Stimulated activated CD8-positive, alpha-beta memory T cell treated with anti-CD3 and anti-CD28 coated beads, Interleukin-12 subunit alpha, Interleukin-12 subunit beta, amount 100 ng/mL, for 24 hours (primary cell): ENCODE data around the gene NKX6-1.

ENCODE experiments used
- DNase-seq: peaks from one replicate; pipeline ENCODE4 v3.0.0-alpha.2; 2020; ENCODE audit errors: extremely low read depth

Gene NKX6-1

DNA sequence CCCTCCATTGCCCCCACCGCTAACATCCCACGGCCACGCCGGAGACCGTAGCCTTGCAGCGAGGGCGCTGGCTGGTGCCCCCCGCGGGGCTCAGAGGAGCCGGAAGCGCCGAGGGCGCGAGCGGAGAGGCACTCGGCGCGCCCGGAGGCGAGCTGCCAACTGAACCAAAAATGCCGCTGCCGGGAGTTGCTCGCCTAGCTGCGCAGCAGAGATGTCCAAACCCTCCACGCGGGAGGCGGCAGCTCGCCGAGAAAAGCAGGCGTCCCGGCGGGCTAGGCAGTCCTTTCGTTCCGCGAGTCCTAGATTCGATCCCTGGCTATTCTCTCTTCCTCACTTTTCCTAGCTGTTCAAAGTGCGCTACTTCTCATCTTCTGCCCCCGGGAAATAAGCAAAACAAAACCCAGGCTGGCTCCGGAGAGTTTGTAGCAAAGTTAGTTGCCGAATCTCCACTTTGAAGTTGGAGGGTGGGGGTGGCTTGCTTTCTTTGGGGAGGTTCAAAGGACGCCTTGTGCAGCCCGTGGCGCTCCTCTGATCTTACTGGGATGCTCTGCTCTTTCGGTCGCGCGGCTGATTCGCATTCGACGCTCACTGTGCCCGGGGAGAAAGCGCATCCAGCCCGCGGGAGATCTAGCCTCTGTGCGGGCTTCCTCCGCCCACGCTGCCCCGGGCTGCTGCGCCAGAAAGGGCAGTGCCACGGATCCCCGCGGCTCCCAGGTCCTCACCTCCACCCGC lies 723 bp downstream of the NKX6-1 start:
- no peak for DNase-seq

DNA sequence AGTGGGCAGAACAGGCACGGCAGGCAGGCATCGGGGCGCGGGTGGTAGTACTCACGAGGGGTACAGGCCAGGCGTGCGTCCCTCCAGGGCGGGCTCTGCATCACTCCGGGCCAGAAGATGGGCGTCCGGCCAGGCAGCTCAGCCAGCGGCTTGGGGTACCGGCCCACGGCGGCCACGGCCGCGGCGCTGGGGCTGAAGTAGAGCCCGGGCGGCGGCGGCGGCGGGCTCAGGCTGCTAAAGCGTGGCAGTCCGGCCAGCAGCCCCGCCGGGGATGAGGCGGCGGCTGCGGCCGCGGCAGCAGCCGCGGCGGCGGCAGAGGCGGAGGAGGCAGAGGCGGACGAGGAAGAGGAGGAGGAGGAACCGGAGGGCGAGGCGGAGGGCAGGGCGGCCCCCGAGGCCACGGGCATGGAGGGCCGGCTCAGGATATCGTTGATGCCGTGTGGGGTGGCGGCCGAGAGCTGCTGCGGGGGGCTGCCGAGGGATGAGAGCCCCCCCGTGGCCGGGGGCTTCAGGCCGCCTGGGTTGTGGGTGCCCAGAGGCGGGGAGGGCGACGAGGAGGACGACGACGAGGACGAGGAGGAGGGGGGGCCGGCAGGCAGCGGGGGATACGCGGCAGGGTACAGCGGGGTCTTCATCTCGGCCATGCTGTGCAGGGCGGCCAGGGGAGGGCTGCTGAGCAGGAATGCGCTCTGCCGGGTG lies 1.4 kb downstream of the NKX6-1 start:
- DNase-seq = no peak

- DNase-seq = no peak
Measured at GRCh38 chr4:84496706-84497503, 2.2 kb downstream of the NKX6-1 start.

DNA sequence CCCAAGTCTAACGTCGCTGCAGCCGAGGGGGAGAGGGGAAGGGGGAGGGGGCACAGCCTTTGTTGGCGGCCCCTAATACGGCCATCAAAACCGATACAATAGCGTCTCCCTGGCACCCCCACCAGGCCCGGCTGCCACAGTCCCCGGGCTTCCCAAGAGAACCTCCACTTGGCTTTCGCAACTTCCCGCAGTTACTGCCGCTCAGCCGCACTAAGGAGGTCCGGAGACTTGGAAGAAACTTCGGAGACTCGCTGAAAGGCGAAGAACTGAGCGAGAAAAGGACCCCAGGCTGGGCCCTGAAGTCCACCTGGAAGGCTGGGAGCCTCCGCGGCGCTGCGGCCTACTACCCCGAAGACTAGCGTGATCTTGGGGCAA lies 2.8 kb downstream of the NKX6-1 start:
- no peak for DNase-seq

DNA sequence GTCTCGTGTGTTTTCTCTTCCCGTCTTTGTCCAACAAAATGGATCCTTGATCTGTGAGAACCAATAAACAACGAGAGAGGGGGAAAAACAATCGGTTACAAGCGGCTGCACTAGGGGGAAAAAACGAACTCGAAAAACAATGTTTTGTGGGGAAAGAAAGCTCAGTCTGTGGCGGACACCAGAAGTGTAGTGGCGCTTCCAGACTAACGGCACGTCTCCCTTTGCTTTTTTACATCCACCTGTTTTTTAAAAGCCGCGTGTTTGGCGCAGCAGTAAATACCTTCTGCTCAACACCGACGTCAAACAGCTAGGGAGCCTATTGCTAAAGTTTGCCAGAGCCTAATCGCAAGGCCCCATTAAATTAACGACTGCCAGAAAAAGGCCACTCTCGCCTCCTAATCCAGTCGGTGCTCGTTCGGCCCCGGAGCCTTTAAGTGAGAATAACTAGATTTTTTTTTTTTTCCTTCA lies 3.3 kb downstream of the NKX6-1 start:
- DNase-seq = no peak

DNA sequence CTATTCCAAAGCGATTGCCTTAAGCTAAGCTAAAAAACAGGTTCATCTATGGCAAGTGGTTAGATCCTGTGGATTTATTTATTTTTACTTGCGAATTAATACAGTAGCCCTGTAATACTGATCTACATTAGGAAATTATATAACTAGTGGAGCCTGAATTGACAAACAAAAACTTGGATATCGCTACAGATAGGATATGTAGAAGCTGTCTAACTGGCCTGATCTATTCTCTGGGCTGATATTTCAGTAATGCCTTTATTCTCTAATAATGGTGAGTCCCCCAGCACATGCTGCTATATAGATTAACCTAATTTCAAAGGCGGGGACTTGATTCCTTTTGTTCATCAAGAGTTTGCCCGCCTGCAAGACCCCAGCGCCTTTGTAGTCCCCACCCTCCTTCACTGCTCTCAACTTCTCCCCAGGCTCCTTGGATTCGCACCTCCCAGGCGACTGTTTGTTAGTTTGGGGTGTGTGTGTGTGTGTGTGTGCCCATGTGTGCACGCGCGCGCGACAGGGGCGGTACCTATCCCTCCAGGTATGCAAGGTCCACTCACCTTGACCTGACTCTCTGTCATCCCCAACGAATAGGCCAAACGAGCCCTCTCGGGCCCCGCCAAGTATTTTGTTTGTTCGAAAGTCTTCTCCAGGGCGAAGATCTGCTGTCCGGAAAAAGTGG lies 3.8 kb downstream of the NKX6-1 start:
- DNase-seq = no peak

GRCh38 chr4:84494531-84494930 lies 4.6 kb downstream of the NKX6-1 start:
- no peak for DNase-seq

DNA sequence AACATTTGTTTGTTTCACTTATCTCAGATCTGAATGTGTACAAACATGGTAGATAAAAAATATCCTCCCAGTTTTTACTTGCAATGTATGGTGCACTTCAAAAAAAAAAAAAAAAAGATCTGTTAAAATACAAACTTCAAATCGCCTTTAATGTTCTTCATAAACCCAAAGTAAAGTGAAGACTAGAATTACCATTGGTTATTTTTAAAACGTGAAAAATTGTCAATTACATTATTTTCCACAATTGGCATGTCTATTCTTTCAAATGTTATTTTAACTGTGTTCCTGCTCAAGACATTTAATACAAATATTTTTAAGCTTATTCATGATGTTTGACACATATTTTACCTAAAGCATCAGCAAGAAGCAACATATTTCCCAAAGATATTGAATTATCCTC lies 5.0 kb downstream of the NKX6-1 start:
- no peak for DNase-seq

- no peak for DNase-seq
Measured at GRCh38 chr4:84493092-84493850, 5.8 kb downstream of the NKX6-1 start.

- no peak for DNase-seq
Measured at GRCh38 chr4:84492737-84493091, 6.4 kb downstream of the NKX6-1 start.

- DNase-seq = no peak
Measured at GRCh38 chr4:84492290-84492689, 6.8 kb downstream of the NKX6-1 start.

DNA sequence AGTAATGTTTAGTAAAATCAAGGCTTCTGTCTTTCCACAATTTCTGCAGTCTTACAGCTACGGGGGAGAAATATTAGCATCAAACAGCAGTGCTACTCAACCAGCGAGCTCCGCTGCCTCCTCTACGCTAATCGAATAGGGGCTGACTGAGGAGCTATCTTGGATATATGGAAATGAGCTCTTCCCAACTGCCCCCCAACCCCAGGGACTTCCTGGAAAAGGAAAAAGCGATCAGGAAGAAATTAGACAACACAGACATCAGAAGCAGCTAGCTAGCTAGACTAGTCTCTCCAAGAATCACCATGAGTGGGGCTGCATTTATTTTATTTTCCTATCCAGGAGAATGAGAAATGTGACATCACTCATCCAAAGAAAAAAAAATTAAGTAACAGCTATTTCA lies 7.6 kb downstream of the NKX6-1 start:
- DNase-seq = no peak

DNA sequence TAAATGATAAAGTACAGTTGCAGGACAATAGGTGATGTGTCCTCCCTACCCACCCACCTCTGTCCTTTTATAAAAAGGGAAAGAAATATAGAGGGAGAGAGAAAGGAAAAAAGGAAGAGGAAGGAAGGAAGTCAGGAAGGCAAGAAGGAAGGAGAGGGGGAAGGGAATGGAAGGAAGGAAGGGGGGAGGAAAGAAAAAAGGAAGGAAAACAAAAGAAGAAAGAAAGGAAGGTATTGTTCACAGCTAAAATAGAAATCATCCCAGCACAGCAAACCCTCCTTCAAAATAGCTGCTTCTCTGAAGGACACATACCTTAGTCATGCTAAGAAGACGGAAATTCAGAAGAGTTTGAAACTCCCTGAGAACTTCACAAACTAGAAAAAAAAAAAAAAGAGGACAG lies 8.4 kb downstream of the NKX6-1 start:
- no peak for DNase-seq

DNA sequence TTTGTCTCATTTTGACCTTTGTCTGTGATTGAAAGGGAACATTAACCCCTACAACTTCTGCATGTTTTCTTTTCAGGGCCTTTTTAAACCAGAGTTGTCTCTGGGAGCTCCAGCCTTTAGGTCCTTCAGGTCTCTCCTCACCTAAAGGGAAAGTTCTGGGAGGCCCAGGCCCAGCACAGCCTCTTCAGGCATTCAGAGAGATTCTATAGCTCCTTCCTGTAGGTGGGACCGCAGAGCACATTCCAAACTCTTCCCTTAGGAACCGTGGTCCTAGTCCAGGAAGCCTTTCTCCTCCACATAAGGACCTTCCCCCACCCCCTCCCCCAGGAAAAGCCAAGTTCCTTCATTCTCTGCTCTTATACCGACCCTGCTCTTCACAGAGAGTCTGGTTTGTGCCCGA lies 14.9 kb downstream of the NKX6-1 start:
- no peak for DNase-seq

GRCh38 chr4:84483688-84484087 lies 15.4 kb downstream of the NKX6-1 start:
- DNase-seq = no peak

DNA sequence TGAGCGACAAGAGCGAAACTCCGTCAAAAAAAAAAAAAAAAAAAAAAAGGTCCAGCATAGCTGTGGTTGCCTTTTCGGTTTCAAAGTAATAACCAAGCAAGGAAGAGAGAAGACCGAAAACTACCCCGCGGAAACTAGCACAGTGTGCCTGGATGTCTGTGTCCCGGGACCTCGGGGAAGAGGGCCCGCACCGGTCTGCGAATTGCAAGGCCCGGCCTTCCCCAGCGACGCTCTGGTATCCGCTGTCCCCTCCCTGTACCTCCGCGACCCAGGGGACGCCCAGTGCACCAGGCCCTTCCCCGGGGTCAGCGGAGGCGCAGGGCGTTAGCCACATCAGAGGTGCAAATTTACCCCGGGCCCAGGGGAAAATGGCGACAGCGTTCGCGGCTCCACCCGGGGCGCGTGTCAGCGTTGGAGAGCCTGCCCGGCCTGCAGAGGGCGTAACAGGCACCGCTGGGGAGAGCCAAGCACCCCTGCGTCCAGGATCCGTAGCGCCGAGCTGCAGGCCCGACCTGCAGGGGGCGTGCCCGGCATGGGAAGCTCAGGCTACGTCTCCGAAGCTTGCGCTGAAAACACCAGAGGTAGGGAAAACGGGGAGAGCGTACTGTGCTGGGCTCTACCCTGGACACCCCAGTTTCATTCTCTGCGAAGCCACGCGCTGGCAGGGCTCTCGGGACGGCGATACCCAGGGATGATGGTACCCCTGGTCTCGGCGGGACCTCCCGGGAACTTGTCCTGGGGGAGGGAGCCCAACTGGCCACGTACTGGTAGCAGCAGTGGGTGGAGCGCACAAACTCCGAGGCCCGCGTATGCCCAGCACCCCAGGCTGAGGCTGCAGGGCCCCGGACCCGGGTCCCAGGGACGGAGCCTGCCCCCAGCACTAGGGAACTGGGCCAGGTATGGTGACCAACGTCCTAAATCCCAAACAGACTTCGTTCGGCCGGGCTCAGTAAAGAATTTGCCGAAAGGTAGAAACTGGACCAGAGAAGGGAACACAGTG lies 16.2 kb downstream of the NKX6-1 start:
- no peak for DNase-seq

GRCh38 chr4:84481860-84482245 lies 17.2 kb downstream of the NKX6-1 start:
- DNase-seq = no peak

- no peak for DNase-seq
Measured at GRCh38 chr4:84481077-84481859, 17.8 kb downstream of the NKX6-1 start.

- DNase-seq = no peak
Measured at GRCh38 chr4:84480082-84480481, 19.0 kb downstream of the NKX6-1 start.
